Choroid plexus epithelial cell (primary cell): ENCODE data around the gene TRIB2.

Experiments used
- DNase-seq: peaks from one replicate; pipeline ENCODE4 v3.0.0-alpha.2; 2010; ENCODE audit warnings: low read depth
- H3K4me3 ChIP-seq: 2 replicates; pipeline ENCODE4 v1.5.1; 2011; ENCODE audit warnings: low read depth, mild to moderate bottlenecking, control low read depth, low read length, moderate library complexity
- TF ChIP-seq, protein P1 (sequence below): conservative IDR thresholded peaks from 2 replicates; pipeline ENCODE4 v1.5.1; 2011; ENCODE audit warnings: low read depth, mild to moderate bottlenecking, control low read depth, inconsistent platforms, low read length, moderate library complexity

TRIB2 gene

DNA sequence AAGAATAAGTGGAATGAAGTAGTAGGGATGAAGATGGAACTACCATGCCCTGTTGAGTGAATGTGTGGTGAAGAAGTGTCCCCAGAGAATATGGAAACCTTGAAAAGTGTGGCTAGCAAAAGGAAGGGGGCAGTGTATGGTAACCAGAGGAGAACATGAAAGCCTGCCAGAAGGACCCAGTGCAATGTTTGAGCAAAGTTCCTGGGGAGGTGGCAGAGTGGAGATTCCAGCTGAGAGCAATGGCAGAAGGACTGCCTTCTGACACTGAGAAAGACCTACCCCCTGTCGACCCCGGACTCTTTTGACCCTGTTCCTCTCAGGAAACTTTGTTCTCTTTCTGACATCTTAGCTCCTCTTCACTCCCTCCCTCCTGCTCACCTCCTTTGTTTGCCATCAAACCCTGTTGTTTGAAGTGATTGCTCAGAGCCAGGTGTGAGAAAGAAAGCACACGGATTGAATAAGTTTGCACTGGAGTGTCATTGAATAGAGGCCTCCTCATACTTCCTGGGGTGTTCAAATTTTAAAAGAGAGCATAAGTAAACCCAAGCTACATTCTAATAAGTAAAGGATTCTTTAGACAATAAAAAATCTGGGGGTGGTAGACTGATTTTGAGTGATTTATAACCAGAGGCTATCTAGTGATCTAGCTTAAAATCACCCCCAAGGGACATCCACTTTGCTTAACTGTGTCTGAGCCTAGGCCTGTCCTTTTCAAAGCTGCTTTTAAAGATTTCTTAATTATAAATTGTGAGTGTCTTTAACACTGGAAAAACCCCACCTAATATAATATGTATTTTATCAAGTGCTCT, 57.1 kb downstream of the TRIB2 start:
- no peak for DNase-seq
- TF ChIP-seq, protein P1, sequence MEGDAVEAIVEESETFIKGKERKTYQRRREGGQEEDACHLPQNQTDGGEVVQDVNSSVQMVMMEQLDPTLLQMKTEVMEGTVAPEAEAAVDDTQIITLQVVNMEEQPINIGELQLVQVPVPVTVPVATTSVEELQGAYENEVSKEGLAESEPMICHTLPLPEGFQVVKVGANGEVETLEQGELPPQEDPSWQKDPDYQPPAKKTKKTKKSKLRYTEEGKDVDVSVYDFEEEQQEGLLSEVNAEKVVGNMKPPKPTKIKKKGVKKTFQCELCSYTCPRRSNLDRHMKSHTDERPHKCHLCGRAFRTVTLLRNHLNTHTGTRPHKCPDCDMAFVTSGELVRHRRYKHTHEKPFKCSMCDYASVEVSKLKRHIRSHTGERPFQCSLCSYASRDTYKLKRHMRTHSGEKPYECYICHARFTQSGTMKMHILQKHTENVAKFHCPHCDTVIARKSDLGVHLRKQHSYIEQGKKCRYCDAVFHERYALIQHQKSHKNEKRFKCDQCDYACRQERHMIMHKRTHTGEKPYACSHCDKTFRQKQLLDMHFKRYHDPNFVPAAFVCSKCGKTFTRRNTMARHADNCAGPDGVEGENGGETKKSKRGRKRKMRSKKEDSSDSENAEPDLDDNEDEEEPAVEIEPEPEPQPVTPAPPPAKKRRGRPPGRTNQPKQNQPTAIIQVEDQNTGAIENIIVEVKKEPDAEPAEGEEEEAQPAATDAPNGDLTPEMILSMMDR = peak; percentile 13

DNA sequence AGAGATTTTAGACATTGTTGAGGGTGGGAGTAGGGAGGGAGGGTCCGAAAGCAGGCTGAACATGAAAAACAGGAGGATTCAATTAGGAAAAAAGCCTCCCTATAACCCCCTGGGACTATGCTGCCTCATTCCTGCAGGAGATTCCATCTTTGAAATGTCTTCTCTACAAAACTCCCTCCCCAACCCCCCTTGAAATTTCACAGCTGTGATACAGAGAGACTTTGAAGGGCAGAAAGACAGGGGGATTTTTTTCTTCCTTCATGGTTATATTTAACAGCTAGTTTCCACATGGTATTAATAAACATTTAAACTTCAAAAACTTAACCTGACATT, 57.6 kb downstream of the TRIB2 start:
- no peak for DNase-seq
- TF ChIP-seq, protein P1 = no peak
- no peak overlapping the region for H3K4me3 ChIP-seq

More for the DNA sequence above, 57.1 kb downstream of the TRIB2 start:
- no peak overlapping the region for H3K4me3 ChIP-seq

GRCh38 chr2:12776521-12776961, 59.8 kb downstream of the TRIB2 start:
- no peak overlapping the region for H3K4me3 ChIP-seq
- no peak for DNase-seq
- TF ChIP-seq, protein P1 = no peak

- DNase-seq = no peak
- H3K4me3 ChIP-seq = no peak overlapping the region
- TF ChIP-seq, protein P1 = no peak
Measured at GRCh38 chr2:12778369-12778768, 61.6 kb downstream of the TRIB2 start.

- TF ChIP-seq, protein P1 = no peak
- H3K4me3 ChIP-seq = no peak overlapping the region
- no peak for DNase-seq
Measured at GRCh38 chr2:12778811-12779579, 62.3 kb downstream of the TRIB2 start.

GRCh38 chr2:12781329-12781728, 64.6 kb downstream of the TRIB2 start:
- no peak overlapping the region for H3K4me3 ChIP-seq
- no peak for DNase-seq
- TF ChIP-seq, protein P1 = no peak
